ENCODE results near the gene GOLGA5. TPM values are rescaled to one million over a fixed set of nuclear protein-coding genes. Genes with fewer than 3 reads are reported as not detected.

The GOLGA5 gene
- total and polyA plus RNA-seq, 2 of the 8 experiments (the other 6 are each of a cell fraction or from before 2014, with no cell fraction given): 13.0 to 25.4 TPM

- TF ChIP-seq SUZ12 (IDR thresholded peaks at IDR 0.05; ENCODE audit: low read length) (no peak), TBP (IDR thresholded peaks at IDR 0.05; ENCODE audit: low read depth, low read length) (no peak), NRF1 (IDR thresholded peaks at IDR 0.05; ENCODE audit: low read depth, low read length) (no peak), FOSL1 (IDR thresholded peaks at IDR 0.05; ENCODE audit: insufficient read depth, low read depth, low read length) (no peak)
These were observed 4.7 kb downstream of the GOLGA5 start (continued) for GRCh38 chr14:92798811-92799210.
